Left colon (tissue), 2 donors: ENCODE data around the gene CCNB2. TPM values are rescaled to one million over a fixed set of nuclear protein-coding genes. Genes with fewer than 3 reads are reported as not detected.
"Not testable (repeated sequence)": the region's sequence is repeated elsewhere in the genome, so short reads cannot be mapped to it uniquely, and the experiment has no call there.

Experiments used
- ATAC-seq: fragments of 200-7000 bp; cut with Tn5 transposase; one replicate; pipeline ENCODE4 v1.9.1; 2020; ENCODE audit warnings: mild to moderate bottlenecking, moderate library complexity
- DNase-seq, 2 donors: peaks; one replicate each; pipeline ENCODE4 v3.0.0-alpha.2; 2020
- intact Hi-C, 2 donors: fragments of 100-400 bp; cut with DNase I in 1 of 2; cut with micrococcal nuclease in 1 of 2; formaldehyde crosslinking; loops; one replicate each; pipeline versions ENCODE4 v1.11.2 to v1.14.0; 2022; cut with DNase I, micrococcal nuclease
- long read RNA-seq: library from polyadenylated mRNA; unstranded; transcript quantifications from one replicate; pipeline ENCODE4 v2.0.0, GENCODE V29; 2021
- total RNA-seq, 2 donors: library from RNA; stranded (reverse); fragmentation: NEBNext Ultra II Directional; extraction: Animal tissue kit (Norgen Biotek cat#: 25700); gene quantifications; one replicate each; pipeline ENCODE4 v1.2.1, GENCODE V29; 2021
- donor health status: DM: no; HTN: no; CAD: no.
- donor health status: DM: yes; HTN: yes; CAD: no.

Gene CCNB2
- total RNA-seq: 10 to 100 TPM in 1 of 2 donors, 1 to 10 TPM in 1; 7.6 to 17.6 TPM
- long read RNA-seq, transcript CCNB2-201 (9 exons, 1,556 nt): major isoform, 10 of 15 reads
- long read RNA-seq, partial matches to known transcripts: 0 of 15 reads
- long read RNA-seq, other reads (novel, unspliced or antisense): 4 of 15 reads

DNA sequence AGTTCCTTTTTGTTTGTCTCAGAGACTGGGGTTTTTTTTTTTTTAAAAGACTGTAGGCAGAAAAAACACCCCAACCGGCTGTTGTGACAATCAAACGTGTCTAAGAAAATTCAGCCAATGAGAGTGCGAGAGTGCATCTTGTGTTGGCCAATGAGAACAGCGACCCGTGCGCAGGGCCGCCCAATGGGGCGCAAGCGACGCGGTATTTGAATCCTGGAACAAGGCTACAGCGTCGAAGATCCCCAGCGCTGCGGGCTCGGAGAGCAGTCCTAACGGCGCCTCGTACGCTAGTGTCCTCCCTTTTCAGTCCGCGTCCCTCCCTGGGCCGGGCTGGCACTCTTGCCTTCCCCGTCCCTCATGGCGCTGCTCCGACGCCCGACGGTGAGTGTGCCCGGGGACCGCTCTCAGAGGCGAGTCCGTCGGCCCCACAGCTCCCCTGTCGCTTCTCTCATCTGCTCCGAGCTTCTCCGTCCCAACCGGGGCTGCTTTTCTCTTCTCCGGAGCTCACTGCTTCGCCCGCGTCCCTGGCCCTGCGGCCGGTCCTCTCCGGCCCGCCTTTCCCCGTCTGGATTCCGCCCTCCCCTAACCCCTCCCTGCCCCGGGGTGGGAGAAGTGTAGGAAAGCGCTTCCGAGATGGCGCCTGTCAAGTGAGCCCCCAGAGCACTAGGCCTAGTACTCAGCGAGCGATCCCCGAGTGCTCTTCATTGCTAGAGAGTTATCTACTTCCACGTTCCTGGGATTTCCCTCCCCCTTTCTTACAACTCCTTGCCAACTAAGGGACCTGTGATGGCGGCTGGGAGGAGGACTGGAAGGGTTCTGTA is at the start of gene CCNB2:
TSS of gene CCNB2 (plus strand) at position 235 of the 821 bp plus-strand sequence. CDS start at position 358, 123 bp downstream.
- DNase-seq: peak; percentile 84 to 86
- ATAC-seq: peak; percentile 98
- intact Hi-C loops: no loop called here

DNA sequence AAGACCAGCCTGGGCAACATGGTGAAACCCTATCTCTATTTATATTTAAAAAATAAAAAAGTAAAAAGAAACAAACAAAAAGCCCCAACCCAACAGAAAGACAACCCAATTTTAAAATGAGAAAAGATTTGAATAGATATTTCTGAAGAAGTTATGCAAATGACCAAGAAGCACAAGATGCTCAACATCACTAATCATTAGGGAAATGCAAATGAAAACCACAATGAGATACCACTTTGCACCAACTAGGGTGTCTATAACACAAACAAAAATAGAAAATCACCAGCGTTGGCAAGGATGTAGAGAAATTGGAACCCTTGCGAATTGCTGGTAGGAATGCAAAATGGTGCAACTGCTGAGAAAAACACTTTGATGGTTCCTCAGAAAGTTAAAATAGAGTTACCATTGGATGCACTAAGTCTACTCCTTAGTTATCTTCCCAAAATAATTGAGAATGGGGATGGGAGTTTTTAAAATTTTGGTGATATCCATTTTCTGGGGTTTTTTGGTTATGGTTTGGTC is 45.8 kb upstream of the CCNB2 start:
- intact Hi-C loops: no loop called here
- ATAC-seq (no peak), DNase-seq (no peak)

DNA sequence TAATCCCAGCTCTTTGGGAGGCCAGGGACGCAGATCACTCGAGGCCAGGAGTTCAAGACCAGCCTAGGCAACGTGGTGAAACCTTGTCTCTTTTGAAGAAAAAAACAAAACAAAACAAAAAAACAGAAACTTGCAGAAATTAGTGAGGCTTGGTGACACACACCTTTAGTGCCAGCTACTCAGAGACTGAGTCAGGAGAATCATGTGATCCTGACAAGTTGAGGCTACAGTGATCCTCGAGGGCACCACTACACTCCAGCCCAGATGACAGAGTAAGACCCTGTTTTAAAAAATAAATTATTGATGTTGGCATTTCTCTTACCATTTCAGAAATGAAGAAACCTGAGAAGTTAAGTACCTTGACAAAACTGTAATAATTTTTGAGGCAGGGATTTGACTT is 44.6 kb upstream of the CCNB2 start:
- intact Hi-C loops: no loop called here
- ATAC-seq: no peak
- no peak for DNase-seq

GRCh38 chr15:59063042-59063441 is 41.9 kb upstream of the CCNB2 start:
- no peak for ATAC-seq
- intact Hi-C loops: no loop called here
- DNase-seq: no peak

DNA sequence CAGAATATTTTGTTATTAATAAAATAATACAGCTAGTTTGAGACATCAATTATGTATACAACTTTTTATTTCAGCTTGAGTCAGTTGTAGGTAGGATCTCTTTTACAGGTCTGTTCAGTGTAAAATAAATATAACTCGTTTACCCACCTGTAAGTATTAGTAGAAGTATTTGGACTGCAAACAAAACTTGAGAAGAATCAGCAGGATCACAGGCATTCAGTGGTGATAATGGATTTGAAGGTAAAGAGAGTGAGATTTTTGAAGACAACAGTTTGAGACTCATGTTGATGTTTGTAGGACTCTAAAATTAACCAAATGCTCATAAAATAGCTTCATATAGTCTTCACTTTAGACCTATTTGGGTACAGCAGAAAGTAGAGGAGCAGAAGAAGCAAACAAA is 35.5 kb upstream of the CCNB2 start:
- intact Hi-C loops: no loop called here
- no peak for DNase-seq
- no peak for ATAC-seq

GRCh38 chr15:59074607-59075006 is 30.3 kb upstream of the CCNB2 start:
- ATAC-seq: no peak
- intact Hi-C loops: no loop called here
- no peak for DNase-seq

DNA sequence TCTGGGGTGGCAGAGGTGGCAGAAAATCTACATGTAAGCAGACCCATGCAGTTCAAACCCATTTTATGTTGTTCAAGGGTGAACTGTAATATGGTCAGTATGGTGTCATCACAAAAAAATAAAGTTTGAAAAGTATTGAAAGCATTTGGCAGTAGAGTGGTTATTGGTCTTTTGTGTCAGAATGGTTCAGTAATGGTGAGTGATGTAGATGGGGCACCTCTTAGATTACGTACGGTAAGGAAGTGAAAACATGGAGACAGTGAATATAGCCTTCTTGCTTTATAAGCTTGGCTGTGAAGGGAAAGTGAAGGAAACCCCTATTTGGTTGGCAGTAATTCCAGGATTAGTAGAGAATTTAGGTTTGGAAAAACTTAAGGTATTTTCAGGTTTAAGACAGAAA is 17.2 kb upstream of the CCNB2 start:
- intact Hi-C loops: no loop called here
- no peak for ATAC-seq
- no peak for DNase-seq

DNA sequence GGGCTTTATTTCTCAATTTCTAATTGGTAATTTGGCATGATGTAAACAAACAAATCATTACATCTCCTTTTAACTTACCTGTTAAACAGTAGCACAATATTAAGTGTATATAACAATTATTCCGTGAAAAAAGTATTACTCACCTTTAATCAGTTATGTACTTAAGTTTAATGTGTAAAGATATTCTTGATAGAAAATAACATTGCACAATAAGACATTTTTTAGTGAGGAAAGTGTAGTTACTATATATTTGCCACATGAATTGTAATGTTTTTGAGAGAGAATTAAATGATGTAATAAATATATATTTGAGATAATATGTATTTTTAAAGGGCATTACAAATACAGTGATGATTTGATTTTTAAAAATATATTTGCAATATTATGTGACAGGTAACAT is 10.9 kb upstream of the CCNB2 start:
- no peak for DNase-seq
- intact Hi-C loops: no loop called here
- no peak for ATAC-seq

DNA sequence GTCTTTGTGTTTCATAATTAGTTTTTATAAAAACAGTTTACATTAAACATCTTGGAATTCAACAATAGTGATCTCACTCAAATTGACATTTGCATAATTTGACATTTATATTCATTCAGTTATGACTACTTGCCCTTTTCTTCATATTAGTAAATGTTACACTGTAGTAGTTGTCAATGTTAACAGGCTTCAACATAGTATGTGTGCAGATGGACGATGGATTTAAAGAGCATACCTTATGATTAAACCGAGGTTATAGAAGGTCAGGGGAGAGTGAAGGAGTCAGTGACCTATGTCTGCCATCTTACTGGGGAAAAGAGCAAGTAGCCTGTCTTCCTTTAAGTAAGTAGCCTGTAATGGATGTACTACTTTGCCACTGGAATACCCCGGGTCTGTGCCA is 8.5 kb upstream of the CCNB2 start:
- no peak for ATAC-seq
- DNase-seq: no peak
- intact Hi-C loops: no loop called here

- DNase-seq: no peak
- ATAC-seq: no peak
- intact Hi-C loops: no loop called here
These were observed 5.7 kb upstream of the CCNB2 start for GRCh38 chr15:59099162-59099685.

DNA sequence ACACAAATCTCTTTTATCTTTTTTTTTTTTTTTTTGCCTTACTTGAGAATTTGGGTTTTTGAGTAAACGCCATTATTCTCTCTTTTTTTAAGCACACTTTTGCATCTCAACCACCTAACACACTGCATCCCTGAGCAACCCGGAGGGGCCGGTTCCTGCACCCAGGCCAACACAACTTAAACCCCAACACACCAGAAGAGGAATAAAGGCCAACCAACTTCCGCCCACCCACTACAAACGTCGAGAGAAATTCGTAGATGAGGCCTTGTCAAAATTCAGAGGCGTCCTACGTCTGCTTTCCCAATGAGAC is 389 bp upstream of the CCNB2 start:
- DNase-seq (no peak), ATAC-seq (peak; percentile 40)
- intact Hi-C loops: no loop called here

GRCh38 chr15:59105854-59106253 is 908 bp downstream of the CCNB2 start:
- DNase-seq (no peak), ATAC-seq (peak; percentile 63)
- intact Hi-C loops: no loop called here

DNA sequence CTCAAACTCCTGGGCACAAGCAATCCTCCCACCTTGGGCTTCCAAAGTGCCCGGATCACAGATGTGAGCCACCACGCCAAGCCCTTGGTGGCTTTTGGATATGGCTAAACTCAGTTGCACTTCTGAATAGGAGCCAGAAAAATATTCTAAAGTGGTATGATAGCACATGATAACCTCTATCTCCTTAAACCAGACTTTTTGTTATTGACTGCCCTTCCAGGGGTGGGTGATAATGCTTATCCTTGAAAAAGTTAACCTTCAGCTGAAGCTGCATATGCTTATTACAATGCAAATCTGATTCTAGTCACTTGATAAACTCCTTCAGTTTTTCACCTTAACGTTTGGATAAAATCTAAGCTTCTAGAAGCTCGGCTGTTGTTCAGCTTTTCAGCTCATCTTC is 6.3 kb downstream of the CCNB2 start:
- intact Hi-C loops: no loop called here
- ATAC-seq (no peak), DNase-seq (no peak)

DNA sequence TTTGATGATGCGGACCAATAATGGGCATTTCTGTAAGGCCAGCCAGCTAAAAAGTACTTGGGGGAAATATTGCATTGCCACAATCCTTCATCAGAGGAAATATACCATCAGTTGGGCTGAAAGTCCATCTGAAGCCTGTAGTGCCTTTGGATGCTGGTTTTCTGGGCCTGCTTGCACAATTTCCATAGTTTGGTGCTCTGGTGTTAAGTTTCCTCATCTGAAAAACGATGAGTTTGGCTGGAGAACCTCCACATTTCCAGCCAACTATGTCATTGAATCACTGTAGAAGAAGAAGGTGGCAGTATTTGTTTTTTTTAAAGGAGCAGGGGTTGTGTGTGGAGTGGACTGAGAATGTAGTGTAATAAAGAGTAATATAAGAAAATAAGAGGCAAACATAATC is 10.1 kb downstream of the CCNB2 start:
- intact Hi-C loops: no loop called here
- ATAC-seq (no peak), DNase-seq (no peak)

DNA sequence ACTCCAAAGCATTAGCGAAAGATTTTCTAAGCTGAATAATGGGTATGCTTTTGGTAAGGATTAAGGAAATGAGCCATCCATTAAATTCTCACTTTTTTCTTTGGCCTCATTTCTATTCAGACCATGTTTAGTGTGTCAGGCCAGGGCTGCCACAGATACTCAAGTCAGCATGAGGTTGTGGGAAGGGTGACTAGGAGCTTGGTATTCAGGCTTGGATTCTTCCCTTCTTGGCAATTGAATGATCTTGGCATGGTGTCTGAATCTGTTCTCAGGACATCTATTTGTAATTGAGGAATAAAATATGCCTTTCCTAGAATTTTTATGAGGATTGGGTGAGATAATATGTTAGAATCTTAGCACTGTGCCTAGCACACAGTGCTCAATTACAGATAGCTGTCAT is 11.2 kb downstream of the CCNB2 start:
- DNase-seq (no peak), ATAC-seq (no peak)
- intact Hi-C loops: no loop called here

- no peak for ATAC-seq
- intact Hi-C loops: no loop called here
- no peak for DNase-seq
These were observed 11.8 kb downstream of the CCNB2 start for GRCh38 chr15:59116771-59117170.

DNA sequence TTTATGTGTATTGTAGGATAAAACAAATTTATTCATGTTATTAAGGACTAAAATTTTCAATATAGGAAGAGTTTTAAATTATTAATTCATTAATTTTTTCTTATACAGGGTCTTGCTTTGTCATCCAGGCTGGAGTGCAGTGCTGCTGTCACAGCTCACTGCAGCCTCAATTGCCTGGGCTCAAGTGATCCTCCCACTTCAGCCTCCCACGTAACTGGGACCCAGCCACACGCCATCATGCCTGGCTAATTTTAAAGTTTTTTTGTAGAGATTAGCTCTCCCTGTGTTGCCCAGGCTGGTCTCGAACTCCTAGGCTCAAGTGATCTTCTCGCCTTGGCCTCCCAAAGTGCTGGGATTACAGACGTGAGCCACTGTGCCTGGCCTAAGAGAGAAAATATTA is 14.7 kb downstream of the CCNB2 start:
- DNase-seq: no peak
- no peak for ATAC-seq
- intact Hi-C loops: no loop called here

GRCh38 chr15:59120937-59121336 is 16.0 kb downstream of the CCNB2 start:
- DNase-seq: no peak
- no peak for ATAC-seq
- intact Hi-C loops: no loop called here

DNA sequence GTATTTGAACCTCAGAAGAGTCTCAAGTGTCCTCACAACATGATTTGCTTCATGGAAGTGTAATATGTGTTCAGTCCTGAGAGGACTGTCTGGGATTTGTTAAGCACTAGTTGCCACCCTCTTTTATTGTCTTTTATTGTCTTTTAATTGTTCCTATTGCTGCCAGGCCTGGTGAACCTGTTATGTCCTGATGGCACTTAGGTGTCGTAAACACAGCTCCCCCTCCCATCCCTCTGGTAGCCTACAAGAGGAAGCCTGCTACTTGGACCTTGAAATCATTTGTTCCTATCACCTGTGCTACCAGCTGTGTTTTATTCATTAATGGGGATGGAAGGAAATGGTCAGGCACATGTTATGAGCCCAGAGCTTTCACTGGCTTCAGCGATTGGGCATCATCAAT is 19.3 kb downstream of the CCNB2 start:
- DNase-seq (peak; percentile 62 to 86), ATAC-seq (peak; percentile 96)
- intact Hi-C loops: no loop called here

DNA sequence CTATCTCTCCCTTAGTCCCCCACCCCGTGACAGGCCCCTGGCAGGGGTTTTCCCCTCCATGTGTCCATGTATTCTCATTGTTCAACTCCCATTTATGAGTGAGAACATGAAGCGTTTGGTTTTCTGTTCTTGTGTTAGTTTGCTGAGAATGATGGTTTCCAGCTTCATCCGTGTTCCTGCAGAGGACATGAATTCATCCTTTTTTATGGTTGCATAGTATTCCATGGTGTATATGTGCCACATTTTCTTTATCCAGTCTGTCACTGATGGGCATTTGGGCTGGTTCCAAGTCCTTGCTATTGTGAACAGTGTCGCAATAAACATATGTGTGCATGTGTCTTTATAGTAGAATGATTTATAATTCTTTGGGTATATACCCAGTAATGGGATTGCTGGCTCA is 20.7 kb downstream of the CCNB2 start:
- DNase-seq, intact Hi-C loops, ATAC-seq: not testable (repeated sequence)
